Prostate gland (tissue), 2 donors: ENCODE results near the gene TRAF2. TPM values are rescaled to one million over a fixed set of nuclear protein-coding genes. Genes with fewer than 3 reads are reported as not detected.
A peak's percentile ranks its signal among the peaks of the same experiment; 100 is the strongest.
"Not testable (repeated sequence)": the region's sequence is repeated elsewhere in the genome, so short reads cannot be mapped to it uniquely, and the experiment has no call there.

Source experiments
- DNase-seq: peaks from one replicate; pipeline ENCODE4 v3.0.0-alpha.2; 2019; ENCODE audit warnings: low spot score
- H3K27ac ChIP-seq, 2 donors: fragments of 200-600 bp; sonication (generic); 2 replicates each; pipeline ENCODE4 v1.5.1; 2017 to 2019
- H3K27me3 ChIP-seq: fragments of 200-600 bp; sonication (generic); replicated peaks from 2 replicates; pipeline ENCODE4 v1.5.1; 2019; ENCODE audit not compliant: insufficient read depth
- H3K36me3 ChIP-seq, 2 donors: fragments of 200-600 bp; sonication (generic); 1 replicate in 1 of 2; 2 replicates in 1 of 2; pipeline versions ENCODE4 v1.5.1 to v1.8.1; 2017 to 2019
- H3K4me1 ChIP-seq: fragments of 200-600 bp; sonication (generic); replicated peaks from 2 replicates; pipeline ENCODE4 v1.5.1; 2019
- H3K4me3 ChIP-seq, 2 donors: fragments of 200-600 bp; sonication (generic); 2 replicates each; pipeline ENCODE4 v1.5.1; 2017 to 2019
- H3K9me3 ChIP-seq: fragments of 200-600 bp; sonication (generic); 2 replicates; pipeline ENCODE4 v1.5.1; 2017
- CTCF ChIP-seq, 4 experiments: fragments of 200-600 bp in 2 of 4; fragments of 450-650 bp in 2 of 4; sonication (generic) in 2 of 4; IDR thresholded peaks; 1 replicate in 3 of 4; 2 replicates in 1 of 4; pipeline ENCODE4 v1.5.1; 2016 to 2019; ENCODE audit warnings: antibody characterized with exemption in 4 of 4, mild to moderate bottlenecking in 2 of 4, moderate library complexity in 2 of 4
- POLR2A ChIP-seq: fragments of 450-650 bp; IDR thresholded peaks from one replicate; pipeline ENCODE4 v1.6.1; 2016; ENCODE audit warnings: antibody characterized with exemption, mild to moderate bottlenecking
- POLR2AphosphoS5 ChIP-seq: sonication (generic); formaldehyde crosslinking; IDR thresholded peaks from one replicate; pipeline ENCODE4 v1.6.1; 2017; ENCODE audit warnings: antibody characterized with exemption
- WGBS: methylation state at CpG from one replicate; pipeline ENCODE4 v1.1.5; 2018; 5-methylcytosine and 5-hydroxymethylcytosine counted together
- intact Hi-C: fragments of 100-400 bp; cut with DNase I; formaldehyde crosslinking; loops from one replicate; pipeline ENCODE4 v1.14.2; 2022
- total RNA-seq, 2 donors: library from RNA; depleted of rRNA; stranded (reverse); fragments of >200 nt; gene quantifications; one replicate each; pipeline ENCODE4 v1.1.0, GENCODE V29; 2016

TRAF2 gene
- total RNA-seq, 2 donors from 2014 or later = 23.6 to 24.2 TPM

GRCh38 chr9:136839229-136840139 is 46.8 kb upstream of the TRAF2 start:
- intact Hi-C loops = loop anchor here (5.0 to 10.0 kb wide), 2 partner anchors 115 to 198 kb away; no protein-coding TSS in a partner anchor
- Histone ChIP-seq H3K4me1 (peaks cover 13% of the 10 kb centered on the region), H3K27me3 (no peaks in the 10 kb centered on the region), H3K4me3 (no peak overlapping the region), H3K36me3 (peaks cover 0 to 3% of the 10 kb centered on the region in 2 donors), H3K27ac (peak overlapping the region in 1 of 2 donors; percentile 55), H3K9me3 (no peaks in the 10 kb centered on the region)
- no peak for TF ChIP-seq CTCF (IDR thresholded peaks at IDR 0.05)
- TF ChIP-seq POLR2A = no peak
- TF ChIP-seq POLR2AphosphoS5 = no peak
- DNase-seq = no peak
- 83% methylated on average over 36 of the region's 36 CpGs for WGBS

GRCh38 chr9:136840140-136840876 is 46.0 kb upstream of the TRAF2 start:
- TF ChIP-seq POLR2AphosphoS5 (peak; percentile 10), POLR2A (no peak)
- intact Hi-C loops = loop anchor here (5.0 to 10.0 kb wide), 2 partner anchors 116 to 197 kb away; no protein-coding TSS in a partner anchor
- H3K27ac ChIP-seq = peak overlapping the region; percentile 36 to 55
- H3K9me3 ChIP-seq = no peaks in the 10 kb centered on the region
- no peak overlapping the region for H3K4me3 ChIP-seq
- DNase-seq = no peak
- H3K27me3 ChIP-seq = no peaks in the 10 kb centered on the region
- WGBS = 59% methylated on average over 30 of the region's 32 CpGs
- peaks cover 0 to 3% of the 10 kb centered on the region in 2 donors for H3K36me3 ChIP-seq
- peaks cover 13% of the 10 kb centered on the region for H3K4me1 ChIP-seq

- WGBS = 61% methylated on average over 28 of the region's 28 CpGs
- H3K36me3 ChIP-seq = peaks cover 0 to 3% of the 10 kb centered on the region in 2 donors
- peak overlapping the region; percentile 36 to 55 for H3K27ac ChIP-seq
- no peak for DNase-seq
- peaks cover 13% of the 10 kb centered on the region for H3K4me1 ChIP-seq
- H3K4me3 ChIP-seq = no peak overlapping the region
- H3K9me3 ChIP-seq = no peaks in the 10 kb centered on the region
- intact Hi-C loops = loop anchor here (5.0 to 10.0 kb wide), 2 partner anchors 116 to 196 kb away; no protein-coding TSS in a partner anchor
- no peak for TF ChIP-seq POLR2A
- TF ChIP-seq POLR2AphosphoS5 = no peak
- no peak for TF ChIP-seq CTCF (IDR thresholded peaks at IDR 0.05)
- no peaks in the 10 kb centered on the region for H3K27me3 ChIP-seq
These were observed 45.3 kb upstream of the TRAF2 start for GRCh38 chr9:136840877-136841645.

GRCh38 chr9:136841646-136842379 is 44.5 kb upstream of the TRAF2 start:
- not testable (repeated sequence) for H3K4me3 ChIP-seq, DNase-seq, H3K36me3 ChIP-seq, H3K27me3 ChIP-seq, H3K9me3 ChIP-seq
- WGBS = 51% methylated on average over 14 of the region's 16 CpGs
- Histone ChIP-seq H3K4me1 (peaks cover 13% of the 10 kb centered on the region), H3K27ac (peak overlapping the region; percentile 36 to 55)
- intact Hi-C loops = loop anchor here (5.0 to 10.0 kb wide), 2 partner anchors 117 to 195 kb away; no protein-coding TSS in a partner anchor

- DNase-seq = peak; percentile 39
- Histone ChIP-seq H3K4me3 (peak within 1 kb of the TSS; percentile 21 to 24), H3K27ac (peak within 1 kb of the TSS; percentile 36 to 55), H3K4me1 (peaks cover 13% of the 10 kb centered on the region)
- H3K36me3 ChIP-seq, H3K27me3 ChIP-seq, H3K9me3 ChIP-seq: not testable (repeated sequence)
- intact Hi-C loops = loop anchor here (5.0 to 10.0 kb wide), 2 partner anchors 118 to 195 kb away; no protein-coding TSS in a partner anchor
- WGBS = under 1% methylated on average over 22 of the region's 27 CpGs
- TF ChIP-seq POLR2AphosphoS5 (peak; percentile 19), CTCF (IDR thresholded peaks at IDR 0.05) (peak; percentile 47 to 85 (median 64))
These were observed 43.9 kb upstream of the TRAF2 start, which contains the start of gene AJM1 for GRCh38 chr9:136842380-136842948. Gene AJM1, plus strand, starts transcription at chr9:136842478. Its CDS starts 1,937 bp downstream, at chr9:136844415.

GRCh38 chr9:136843159-136843800 is 43.0 kb upstream of the TRAF2 start:
- not testable (repeated sequence) for H3K4me3 ChIP-seq, H3K27me3 ChIP-seq, H3K27ac ChIP-seq, H3K36me3 ChIP-seq, DNase-seq, H3K9me3 ChIP-seq
- intact Hi-C loops = loop anchor here (5.0 to 10.0 kb wide), 2 partner anchors 118 to 194 kb away; no protein-coding TSS in a partner anchor
- peaks cover 13% of the 10 kb centered on the region for H3K4me1 ChIP-seq
- 14% methylated on average over 19 of the region's 21 CpGs for WGBS
